ENCODE data around the gene CHRNB2. TPM values are rescaled to one million over a fixed set of nuclear protein-coding genes. Genes with fewer than 3 reads are reported as not detected.

CHRNB2 gene
- total RNA-seq, 1 experiment from 2014 or later = 1.8 TPM

GRCh38 chr1:154599658-154600057 is 32.1 kb downstream of the CHRNB2 start:
- no CpG with 5 or more reads among the region's 3 CpGs for WGBS (ENCODE audit: extremely low coverage, insufficient read length, low lambda C conversion rate)
- no peak for TF ChIP-seq CTCF (conservative IDR thresholded peaks at IDR 0.05)
- no peak overlapping the region for H4K5ac ChIP-seq (ENCODE audit: insufficient read length, low read depth, low read length)
- H3K9me3 ChIP-seq (ENCODE audit: control insufficient read depth, low read depth, low read length) = no peaks in the 10 kb centered on the region
- H2BK15ac ChIP-seq (ENCODE audit: low read depth, low read length) = no peak overlapping the region
- Mint-ChIP-seq H3K27ac (peak overlapping the region; percentile 70 to 93 (median 89); a peak in 3 of 7 replicates), H3K9me3 (no peaks in the 10 kb centered on the region), H3K4me3 (no peak overlapping the region), H3K36me3 (ENCODE audit: insufficient read depth in 1 of 3, low read depth in 3 of 3) (peaks cover 57 to 80% (median 75%) of the 10 kb centered on the region in 3 experiments), H3K4me1 (peaks cover 12 to 18% of the 10 kb centered on the region in 2 experiments), H3K27me3 (ENCODE audit: low read depth) (no peaks in the 10 kb centered on the region)
- no peak overlapping the region for H3K14ac ChIP-seq (ENCODE audit: insufficient read depth, low read length)
- no peak overlapping the region for H2AK5ac ChIP-seq (ENCODE audit: insufficient read length, low read length)
- H3K79me2 ChIP-seq (ENCODE audit: insufficient read depth, low read length) = peaks cover 31% of the 10 kb centered on the region; the same call in 1 of the 2 replicates
- no peak overlapping the region for H3K18ac ChIP-seq (ENCODE audit: insufficient read length, low read depth, low read length)
- no peak overlapping the region for H4K8ac ChIP-seq (replicated peaks; ENCODE audit: insufficient read length, low read depth, low read length)
- H3T11ph ChIP-seq (ENCODE audit: low read length) = no peak overlapping the region
- H3K4me1 ChIP-seq (ENCODE audit: insufficient read depth, low read length) = no peaks in the 10 kb centered on the region
- H3K23me2 ChIP-seq (ENCODE audit: insufficient read length, low read depth, low read length, poor library complexity, severe bottlenecking) = no peaks in the 10 kb centered on the region
- no peak overlapping the region for H4K91ac ChIP-seq (ENCODE audit: insufficient read length, low read depth, low read length)
- H3K9ac ChIP-seq (ENCODE audit: extremely low read depth, insufficient read length, low read length) = no peak overlapping the region
- no peak overlapping the region for H2BK20ac ChIP-seq (ENCODE audit: low read depth, low read length, poor library complexity, severe bottlenecking)
- H3K4me2 ChIP-seq (ENCODE audit: insufficient read depth, insufficient read length, low read length) = no peak overlapping the region
- H3K27ac ChIP-seq (ENCODE audit: insufficient read length, low read depth, low read length) = no peak overlapping the region
- H3K27me3 ChIP-seq (ENCODE audit: insufficient read depth, low read length) = no peaks in the 10 kb centered on the region
- H3K79me1 ChIP-seq (ENCODE audit: insufficient read depth, low read depth, low read length, poor library complexity, severe bottlenecking) = peaks cover 12% of the 10 kb centered on the region
- no peak overlapping the region for H3K23ac ChIP-seq (ENCODE audit: insufficient read length, low read depth, low read length)
- no peak overlapping the region for H2BK5ac ChIP-seq (ENCODE audit: insufficient read length, low read length)
- H2AFZ ChIP-seq (ENCODE audit: low read length) = no peak overlapping the region
- H4K20me1 ChIP-seq (ENCODE audit: control insufficient read depth, insufficient read depth, insufficient read length) = no peaks in the 10 kb centered on the region
- no peak overlapping the region for H2BK120ac ChIP-seq (ENCODE audit: low read depth, low read length, poor library complexity, severe bottlenecking)
- H2BK12ac ChIP-seq (ENCODE audit: insufficient read length, low read depth, low read length) = no peak overlapping the region
- H3K56ac ChIP-seq (ENCODE audit: insufficient read length, low read depth, low read length) = no peak overlapping the region
- DNase-seq = no peak
- no peak overlapping the region for H3K4ac ChIP-seq (ENCODE audit: low read depth, low read length)
